Measurements from ENCODE around the gene CCL27. TPM values are rescaled to one million over a fixed set of nuclear protein-coding genes. Genes with fewer than 3 reads are reported as not detected.

CCL27 gene
- polyA plus RNA-seq, 3 donors = 0.50 to 0.61 (median 0.57) TPM

DNA sequence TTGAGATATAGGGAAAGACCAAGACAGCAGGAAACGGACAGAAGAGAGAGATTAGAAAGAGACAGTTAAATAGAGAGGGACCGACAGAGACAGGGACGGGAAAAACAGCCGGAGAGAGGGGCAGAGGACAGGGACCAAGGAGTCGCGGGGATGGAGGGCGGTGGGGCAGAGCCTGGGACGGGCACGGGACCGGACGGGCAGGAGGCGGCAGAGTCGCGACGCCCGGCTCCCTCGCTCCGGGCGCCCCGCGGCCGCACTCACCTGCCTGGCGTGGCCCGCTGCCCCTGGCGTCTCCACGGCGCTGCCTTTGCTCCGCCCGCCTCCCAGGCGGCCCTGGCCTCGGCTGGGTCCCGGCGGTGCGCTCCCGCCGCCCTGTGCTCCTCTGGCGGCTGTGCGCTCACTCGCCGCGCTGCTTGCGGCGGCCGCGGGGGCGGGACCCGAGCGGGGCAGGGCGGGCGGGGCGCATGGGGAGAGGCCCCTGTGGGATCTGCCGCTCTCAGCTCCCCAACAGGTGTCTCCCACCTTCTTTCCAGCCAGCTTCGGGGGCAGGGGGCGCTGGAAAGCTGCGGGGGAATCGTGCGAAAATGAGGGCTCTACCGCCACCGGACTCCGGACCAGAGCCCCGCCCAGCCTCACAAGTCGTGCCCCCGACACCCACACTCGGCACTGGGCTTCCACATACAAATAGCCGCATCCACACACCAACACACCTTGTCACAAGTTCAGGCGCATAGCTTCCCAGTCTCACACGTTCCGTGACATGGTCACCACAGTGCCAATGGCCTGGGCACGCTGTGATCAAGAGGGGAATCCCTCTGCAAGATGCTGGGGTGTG is 33.6 kb downstream of the CCL27 start, which contains the start of gene ARID3C:
ARID3C (minus strand) TSS at position 411 of the 835 bp plus-strand sequence. CDS start 1,052 bp downstream, outside the sequence.
- no peak for DNase-seq (ENCODE audit: low read depth in 3 of 3, low spot score in 2 of 3)

DNA sequence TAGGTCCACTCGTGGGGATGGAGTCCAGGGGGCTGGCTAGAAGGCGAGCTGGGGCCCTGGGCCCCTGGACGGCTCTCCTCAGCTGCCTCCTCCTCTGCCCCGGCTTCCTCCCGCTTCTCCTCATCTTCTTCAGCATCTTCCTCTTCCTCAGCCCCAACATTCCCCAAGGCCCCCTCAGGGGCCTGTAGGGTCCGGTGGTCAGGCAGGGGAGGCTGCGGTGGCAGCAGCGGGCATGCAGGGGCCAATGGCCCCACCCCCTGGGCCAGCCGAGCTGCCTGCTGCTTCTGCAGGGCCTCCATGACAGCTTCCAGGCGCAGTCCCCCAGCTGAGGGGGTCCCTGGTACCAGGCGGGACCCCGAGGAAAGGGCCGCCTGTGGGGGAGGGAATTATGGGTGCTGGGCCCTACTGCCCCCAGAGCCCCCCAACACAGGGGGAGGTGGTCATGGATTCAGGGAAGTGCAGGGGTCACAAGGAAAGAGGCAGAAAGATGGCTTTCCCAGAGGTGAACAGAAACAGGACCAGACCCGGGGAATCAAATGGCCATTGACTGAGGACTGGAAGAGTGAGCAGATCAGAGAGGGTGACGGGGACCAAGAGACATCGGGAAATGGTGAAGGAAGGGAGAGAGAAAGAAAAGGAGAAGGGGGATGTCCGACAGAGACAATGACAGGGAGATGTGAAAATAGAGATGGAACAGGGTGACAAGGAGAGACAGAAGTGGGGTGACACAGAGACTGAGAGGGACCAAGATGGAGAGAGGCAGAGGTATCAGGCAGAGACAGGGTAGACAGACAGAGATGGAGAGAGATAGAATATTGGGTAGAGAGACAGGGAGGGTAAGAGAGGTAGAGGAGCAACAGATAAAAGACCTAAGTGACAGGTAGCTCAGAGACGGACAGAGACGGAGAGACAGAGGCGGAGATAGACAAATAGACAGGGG is 34.5 kb downstream of the CCL27 start:
- DNase-seq (ENCODE audit: low read depth in 3 of 3, low spot score in 2 of 3) = no peak

DNA sequence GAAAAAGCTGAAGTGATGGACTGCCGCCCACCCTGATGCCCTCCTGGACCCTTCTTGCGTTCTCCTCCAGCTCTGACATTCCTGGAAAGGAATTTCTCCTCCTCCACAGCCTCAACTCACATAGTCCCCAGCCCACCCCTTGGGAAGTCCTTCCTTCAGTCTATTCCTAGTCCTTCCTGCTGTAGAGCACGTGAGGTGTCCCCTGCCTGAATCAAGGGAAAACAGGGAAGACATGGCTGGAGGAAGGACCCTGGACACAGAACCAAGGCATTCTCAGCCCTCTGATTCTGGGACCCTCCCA is 37.3 kb downstream of the CCL27 start:
- DNase-seq (ENCODE audit: low read depth in 3 of 3, low spot score in 2 of 3) = no peak

DNA sequence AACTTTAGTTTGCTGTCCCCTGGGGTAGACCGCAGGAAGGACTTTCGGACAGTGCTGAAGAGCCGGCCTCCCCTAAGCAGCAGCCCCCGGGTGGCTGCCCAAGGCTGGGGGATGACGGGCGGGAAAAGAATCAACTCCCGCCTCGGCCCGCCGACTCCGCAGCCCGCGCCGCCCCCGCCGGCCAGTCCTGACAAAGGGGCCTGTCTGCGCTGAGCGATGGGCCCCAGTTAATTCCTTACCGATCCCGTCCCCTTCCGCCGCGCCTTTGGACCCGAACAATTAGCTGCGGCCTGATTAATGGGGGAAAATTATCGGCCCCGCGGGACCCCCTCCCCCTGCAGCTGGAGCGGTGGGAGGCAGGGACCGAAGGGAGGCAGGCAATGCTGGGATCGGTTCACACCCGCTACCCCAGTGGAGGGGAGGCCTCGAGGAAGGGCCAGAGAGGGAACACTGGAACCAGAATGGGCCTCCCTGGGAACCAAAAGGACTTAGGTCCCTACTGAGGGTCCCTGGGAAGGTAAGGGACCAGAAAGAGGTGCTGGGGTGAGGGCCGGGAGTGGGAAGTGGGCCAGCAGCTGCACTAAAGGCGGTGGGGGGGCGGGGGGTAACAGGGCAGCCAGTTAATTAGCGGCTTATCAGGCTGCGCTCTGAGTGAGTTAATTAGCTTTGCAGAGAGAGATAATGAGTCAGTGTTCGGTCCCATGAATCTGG is 37.8 kb downstream of the CCL27 start:
- no peak for DNase-seq (ENCODE audit: low read depth in 3 of 3, low spot score in 2 of 3)

DNA sequence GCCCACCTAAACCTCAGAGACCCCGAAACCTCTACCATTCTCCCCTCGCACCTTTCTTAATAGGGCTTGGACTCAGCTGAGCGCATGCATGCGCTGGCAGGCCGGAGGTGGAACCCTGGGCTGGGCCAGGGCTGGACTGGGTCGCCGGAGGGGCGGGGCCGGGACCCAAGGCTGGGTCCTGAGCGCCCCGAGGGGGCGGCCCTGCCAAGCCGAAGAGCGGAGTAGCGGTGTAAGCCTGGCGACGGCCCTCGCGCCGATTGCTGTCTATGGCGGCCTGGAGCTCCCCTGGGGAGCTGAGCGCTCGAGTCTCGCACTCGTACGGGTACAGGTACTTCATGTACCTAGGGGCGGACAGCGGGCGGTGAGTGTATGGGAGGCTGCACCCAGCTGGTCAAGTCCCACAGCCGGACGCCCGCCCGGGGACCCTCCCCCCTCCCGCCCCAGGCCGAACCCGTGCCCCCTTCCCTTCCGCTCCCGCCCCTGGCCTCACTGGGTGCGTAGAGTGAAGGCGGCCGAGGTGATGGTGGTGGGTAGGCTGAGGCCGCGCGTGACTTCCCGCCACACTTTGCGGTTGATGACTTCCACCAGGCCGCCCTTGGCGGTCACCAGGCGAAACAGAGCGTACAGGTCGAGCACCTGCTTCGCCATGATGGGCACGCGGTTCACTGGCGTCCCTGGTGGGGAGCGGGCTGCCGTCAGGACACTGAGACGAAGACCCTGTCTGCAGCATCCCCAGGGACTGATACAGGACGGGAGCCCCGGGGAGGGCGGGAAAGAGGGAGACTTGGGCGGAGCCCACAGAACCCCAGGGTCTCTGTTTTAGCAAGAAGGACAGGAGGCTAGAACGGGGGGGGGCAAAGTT is 38.9 kb downstream of the CCL27 start:
- DNase-seq (ENCODE audit: low read depth in 3 of 3, low spot score in 2 of 3) = no peak

DNA sequence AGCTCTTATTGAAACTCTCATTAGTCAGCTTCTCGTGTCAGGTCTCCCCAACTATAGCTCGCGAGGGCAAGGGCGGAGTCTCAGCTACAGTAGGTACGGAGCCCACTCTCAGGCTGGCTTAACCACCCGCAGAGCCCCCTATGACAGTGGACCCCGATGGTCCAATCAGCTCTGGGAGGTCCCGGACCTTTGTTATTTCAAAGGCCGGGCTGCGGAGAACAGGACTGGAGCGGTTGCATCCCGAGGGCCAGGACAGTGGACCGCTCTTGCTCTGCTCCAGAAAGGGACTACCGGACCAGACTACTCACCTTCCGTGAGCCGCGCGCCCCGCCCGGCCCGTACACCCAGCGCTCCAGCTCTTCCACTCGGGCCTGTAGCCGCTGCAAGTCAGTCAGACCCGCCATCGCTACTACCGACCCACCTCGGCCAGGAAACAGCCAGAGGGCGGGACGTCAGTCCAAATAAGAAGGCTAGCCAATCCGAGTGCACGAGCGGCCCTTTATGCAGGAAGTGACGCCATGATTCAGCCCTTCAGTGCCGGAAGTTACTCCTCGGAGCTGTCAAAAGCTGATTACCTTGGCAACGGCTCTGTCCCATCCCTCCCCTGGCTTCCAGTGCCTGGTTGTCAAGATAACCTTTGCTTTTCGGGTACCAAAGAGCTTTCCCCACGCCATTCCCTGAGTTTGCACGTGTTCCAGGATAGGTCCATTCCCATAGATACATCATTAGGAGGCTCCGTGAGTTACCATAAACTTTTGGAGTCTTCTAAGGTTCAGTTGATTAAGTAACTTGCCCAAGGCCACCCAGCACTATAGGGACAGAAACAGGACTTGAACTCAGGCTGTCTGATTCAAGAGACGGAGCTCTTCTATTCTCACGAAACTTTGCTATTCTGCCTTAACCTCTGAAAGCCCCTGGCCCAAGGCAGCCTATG is 42.1 kb downstream of the CCL27 start, which contains the start of gene DCTN3:
DCTN3 (minus strand) TSS at position 435 of the 934 bp plus-strand sequence; CDS start at position 404, 31 bp downstream.
- DNase-seq (ENCODE audit: low read depth in 3 of 3, low spot score in 2 of 3) = peak; percentile 87 to 90 (median 88)

DNA sequence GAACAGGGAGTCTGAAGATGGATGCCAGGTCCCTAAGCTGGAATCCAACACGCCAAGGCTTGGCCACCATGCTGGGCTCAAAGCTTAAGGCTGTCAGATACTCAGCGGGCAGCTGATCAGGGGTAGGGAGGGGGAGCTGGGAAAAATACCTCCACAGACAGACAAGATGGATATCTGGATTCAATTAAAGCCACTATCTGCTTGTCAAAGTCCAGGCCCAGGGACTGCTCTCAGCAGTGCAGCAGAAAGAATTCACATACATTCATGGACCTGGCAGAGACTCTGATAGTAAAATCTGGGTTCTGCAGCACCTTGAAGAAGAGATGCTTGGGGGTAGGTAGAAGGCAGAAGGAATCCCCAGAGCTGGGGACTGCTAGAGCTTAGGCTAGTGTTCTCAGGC is 47.3 kb downstream of the CCL27 start:
- no peak for DNase-seq (ENCODE audit: low read depth in 3 of 3, low spot score in 2 of 3)

DNA sequence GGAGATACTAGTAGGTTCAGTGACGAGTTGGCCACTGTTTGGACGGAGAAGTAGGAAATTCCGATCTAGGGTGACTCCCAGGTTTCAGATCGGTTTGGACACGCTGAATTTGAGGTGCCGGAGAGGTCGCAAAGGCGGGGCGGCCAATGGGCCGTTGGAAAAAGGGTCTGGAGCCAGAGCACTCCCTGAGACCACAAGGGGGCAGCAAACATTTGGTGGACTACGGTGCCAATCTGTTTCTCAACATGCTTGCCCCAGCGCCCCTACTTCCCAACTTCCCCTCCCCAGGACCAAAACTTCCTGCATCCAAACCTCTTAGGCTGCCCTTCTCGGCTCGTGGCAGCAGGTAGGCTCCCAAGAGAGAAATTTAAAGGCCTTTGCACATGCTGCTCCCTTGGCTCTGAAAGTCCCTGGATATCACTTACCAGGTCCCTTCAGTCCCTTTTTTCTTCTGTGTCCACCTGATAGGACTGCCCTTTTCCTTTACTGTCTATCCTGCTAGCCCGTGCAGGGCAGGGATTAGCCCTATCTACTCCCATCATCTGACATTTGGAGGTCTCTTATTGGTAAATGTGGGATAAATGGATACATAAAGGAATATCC is 49.6 kb downstream of the CCL27 start:
- DNase-seq (ENCODE audit: low read depth in 3 of 3, low spot score in 2 of 3) = no peak

Other genes with a start within 250 kb of the CCL27 start
- 10 to 100 TPM; 12.1 to 12.7 (median 12.2) TPM for gene FAM219A, start 204.1 kb downstream of the CCL27 start, polyA plus RNA-seq (ENCODE audit: insufficient read length in 3 of 3)
- 1 to 10 TPM; 1.6 to 2.7 (median 2.2) TPM for gene DNAI1, start 203.9 kb downstream of the CCL27 start, polyA plus RNA-seq (ENCODE audit: insufficient read length in 3 of 3)
- gene ENHO, start 139.7 kb downstream of the CCL27 start, polyA plus RNA-seq (ENCODE audit: insufficient read length in 3 of 3) = 1 to 10 TPM; 1.3 to 1.8 (median 1.4) TPM
- gene CNTFR, start 72.9 kb downstream of the CCL27 start, polyA plus RNA-seq (ENCODE audit: insufficient read length in 3 of 3) = 10 to 100 TPM; 34.5 to 36.0 (median 35.6) TPM
- 10 to 100 TPM; 23.4 to 28.8 (median 28.7) TPM for gene RPP25L, start 50.6 kb downstream of the CCL27 start, polyA plus RNA-seq (ENCODE audit: insufficient read length in 3 of 3)
- 10 to 100 TPM; 90.0 to 99.4 (median 96.9) TPM for gene DCTN3, start 42.2 kb downstream of the CCL27 start, polyA plus RNA-seq (ENCODE audit: insufficient read length in 3 of 3)
- gene ARID3C, start 33.6 kb downstream of the CCL27 start, polyA plus RNA-seq (ENCODE audit: insufficient read length in 3 of 3) = under 1 TPM in 1 of 3 donors, not detected in 2; 0.21 TPM
- 10 to 100 TPM; 47.0 to 53.1 (median 48.1) TPM for gene SIGMAR1, start 24.9 kb downstream of the CCL27 start, polyA plus RNA-seq (ENCODE audit: insufficient read length in 3 of 3)
- 10 to 100 TPM; 57.8 to 70.9 (median 62.0) TPM for gene GALT, start 16.0 kb downstream of the CCL27 start, polyA plus RNA-seq (ENCODE audit: insufficient read length in 3 of 3)
- gene IL11RA, start 10.5 kb downstream of the CCL27 start, polyA plus RNA-seq (ENCODE audit: insufficient read length in 3 of 3) = 10 to 100 TPM; 44.1 to 48.8 (median 47.6) TPM
- under 1 TPM in 1 of 3 donors, not detected in 2; 0.31 TPM for gene CCL19, start 28.6 kb upstream of the CCL27 start, polyA plus RNA-seq (ENCODE audit: insufficient read length in 3 of 3)
- 10 to 100 TPM in 2 of 3 donors, 1 to 10 TPM in 1; 7.7 to 16.5 (median 10.4) TPM for gene CCL21, start 47.5 kb upstream of the CCL27 start, polyA plus RNA-seq (ENCODE audit: insufficient read length in 3 of 3)